ENCODE measurements around the gene DDX23. TPM values are rescaled to one million over a fixed set of nuclear protein-coding genes. Genes with fewer than 3 reads are reported as not detected.
A peak's percentile ranks its signal among the peaks of the same experiment; 100 is the strongest.

Gene DDX23
- total RNA-seq, 1 donor from 2014 or later = 68.7 TPM

GRCh38 chr12:48788524-48788853, 63.5 kb downstream of the DDX23 start:
- H3K4me3 ChIP-seq (ENCODE audit: low read depth, low read length) = peak overlapping the region; percentile 88
- no peaks in the 10 kb centered on the region for H3K27me3 ChIP-seq (ENCODE audit: control insufficient read depth, insufficient read depth, low read length)
- FAIRE-seq = no peak
- H3K36me3 ChIP-seq (ENCODE audit: control insufficient read depth, insufficient read depth, low read length) = no peaks in the 10 kb centered on the region
- TF ChIP-seq CTCF (IDR thresholded peaks at IDR 0.05; ENCODE audit: insufficient read depth, low read length, severe bottlenecking) = no peak
- DNase-seq (ENCODE audit: low read depth) = no peak

- no peaks in the 10 kb centered on the region for H3K27me3 ChIP-seq (ENCODE audit: control insufficient read depth, insufficient read depth, low read length)
- DNase-seq (ENCODE audit: low read depth) (no peak), FAIRE-seq (no peak)
- peak overlapping the region; percentile 88 for H3K4me3 ChIP-seq (ENCODE audit: low read depth, low read length)
- no peak for TF ChIP-seq CTCF (IDR thresholded peaks at IDR 0.05; ENCODE audit: insufficient read depth, low read length, severe bottlenecking)
- no peaks in the 10 kb centered on the region for H3K36me3 ChIP-seq (ENCODE audit: control insufficient read depth, insufficient read depth, low read length)
Measured at GRCh38 chr12:48787791-48788523, 64.0 kb downstream of the DDX23 start.

GRCh38 chr12:48786591-48787544, 65.1 kb downstream of the DDX23 start:
- DNase-seq (ENCODE audit: low read depth) (no peak), FAIRE-seq (peak; percentile 66)
- Histone ChIP-seq H3K4me3 (ENCODE audit: low read depth, low read length) (no peak overlapping the region), H3K36me3 (ENCODE audit: control insufficient read depth, insufficient read depth, low read length) (no peaks in the 10 kb centered on the region), H3K27me3 (ENCODE audit: control insufficient read depth, insufficient read depth, low read length) (no peaks in the 10 kb centered on the region)
- TF ChIP-seq CTCF (IDR thresholded peaks at IDR 0.05; ENCODE audit: insufficient read depth, low read length, severe bottlenecking) = no peak

DNA sequence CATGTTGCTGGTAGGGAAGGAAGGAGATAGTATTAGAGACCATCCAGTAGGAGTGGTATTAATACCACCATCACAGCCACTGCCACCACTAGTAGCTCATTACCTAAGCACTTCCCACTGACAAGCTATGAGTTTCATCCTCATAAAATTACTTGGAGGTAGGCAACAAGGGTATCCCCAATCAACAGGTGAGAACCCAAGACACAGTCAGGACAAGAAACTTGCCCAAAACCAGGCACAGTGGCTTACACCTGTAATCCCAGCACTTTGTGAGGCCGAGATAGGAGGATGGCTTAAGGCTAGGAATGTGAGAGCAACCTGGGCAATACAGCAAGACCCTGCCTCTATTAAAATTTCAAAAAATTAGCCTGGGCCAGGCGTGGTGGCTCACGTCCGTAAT, 68.5 kb downstream of the DDX23 start:
- FAIRE-seq (no peak), DNase-seq (ENCODE audit: low read depth) (no peak)
- TF ChIP-seq CTCF (IDR thresholded peaks at IDR 0.05; ENCODE audit: insufficient read depth, low read length, severe bottlenecking) = no peak
- Histone ChIP-seq H3K4me3 (ENCODE audit: low read depth, low read length) (no peak overlapping the region), H3K27me3 (ENCODE audit: control insufficient read depth, insufficient read depth, low read length) (no peaks in the 10 kb centered on the region), H3K36me3 (ENCODE audit: control insufficient read depth, insufficient read depth, low read length) (peaks cover 2% of the 10 kb centered on the region)

GRCh38 chr12:48782457-48783395, 69.2 kb downstream of the DDX23 start:
- FAIRE-seq (no peak), DNase-seq (ENCODE audit: low read depth) (no peak)
- H3K36me3 ChIP-seq (ENCODE audit: control insufficient read depth, insufficient read depth, low read length) = peaks cover 5% of the 10 kb centered on the region
- no peak for TF ChIP-seq CTCF (IDR thresholded peaks at IDR 0.05; ENCODE audit: insufficient read depth, low read length, severe bottlenecking)
- H3K27me3 ChIP-seq (ENCODE audit: control insufficient read depth, insufficient read depth, low read length) = no peaks in the 10 kb centered on the region
- H3K4me3 ChIP-seq (ENCODE audit: low read depth, low read length) = no peak overlapping the region
